HuH-7 (cell line): ENCODE measurements around the gene SLC35G3.
"Not testable (repeated sequence)": the region's sequence is repeated elsewhere in the genome, so short reads cannot be mapped to it uniquely, and the experiment has no call there.

ENCODE experiments used
- DNase-seq: peaks from one replicate; pipeline ENCODE4 v3.0.0; 2011; ENCODE audit warnings: low spot score

Gene SLC35G3

DNA sequence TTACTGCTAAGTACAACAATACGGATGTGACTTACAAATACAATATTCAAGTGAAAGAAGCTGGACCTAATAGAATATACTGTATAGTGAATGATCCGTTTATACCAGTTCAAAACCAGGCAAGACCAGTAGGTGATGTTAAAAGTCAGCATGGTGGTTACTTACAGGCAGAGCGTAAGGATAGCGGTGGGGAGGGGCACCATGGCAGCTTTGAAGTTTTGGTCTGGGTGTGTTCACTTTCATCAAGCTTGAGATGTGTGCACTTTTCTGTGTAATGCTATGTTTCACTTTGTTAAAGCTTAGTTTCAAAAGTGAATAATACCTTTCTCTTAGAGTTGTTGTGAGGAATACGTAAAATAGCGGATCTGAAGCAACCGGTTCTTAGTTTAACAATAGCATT, 16.5 kb upstream of the SLC35G3 start:
- DNase-seq = no peak

DNA sequence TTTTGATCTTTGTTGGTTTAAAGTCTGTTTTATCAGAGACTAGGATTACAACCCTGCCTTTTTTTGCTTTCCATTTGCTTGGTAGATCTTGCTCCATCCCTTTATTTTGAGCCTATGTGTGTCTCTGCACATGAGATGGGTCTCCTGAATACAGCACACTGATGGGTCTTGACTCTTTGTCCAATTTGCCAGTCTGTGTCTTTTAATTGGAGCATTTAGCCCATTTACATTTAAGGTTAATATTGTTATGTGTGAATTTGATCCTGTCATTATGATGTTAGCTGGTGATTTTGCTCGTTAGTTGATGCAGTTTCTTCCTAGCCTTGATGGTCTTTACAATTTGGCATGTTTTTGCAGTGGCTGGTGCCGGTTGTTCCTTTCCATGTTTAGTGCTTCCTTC, 8.4 kb upstream of the SLC35G3 start:
- not testable (repeated sequence) for DNase-seq

DNA sequence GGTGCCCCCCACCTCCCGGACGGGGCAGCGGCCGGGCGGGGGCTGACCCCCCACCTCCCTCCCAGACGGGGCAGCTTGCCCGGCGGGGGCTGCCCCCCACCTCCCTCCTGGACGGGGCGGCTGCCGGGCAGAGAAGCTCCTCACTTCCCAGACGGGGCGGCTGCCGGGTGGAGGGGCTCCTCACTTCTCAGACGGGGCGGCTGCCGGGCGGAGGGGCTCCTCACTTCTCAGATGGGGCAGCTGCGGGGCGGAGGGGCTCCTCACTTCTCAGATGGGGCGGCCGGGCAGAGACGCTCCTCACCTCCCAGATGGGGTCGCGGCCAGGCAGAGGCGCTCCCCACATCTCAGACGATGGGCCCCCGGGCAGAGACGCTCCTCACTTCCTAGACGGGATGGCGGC, 869 bp upstream of the SLC35G3 start:
- DNase-seq = not testable (repeated sequence)

DNA sequence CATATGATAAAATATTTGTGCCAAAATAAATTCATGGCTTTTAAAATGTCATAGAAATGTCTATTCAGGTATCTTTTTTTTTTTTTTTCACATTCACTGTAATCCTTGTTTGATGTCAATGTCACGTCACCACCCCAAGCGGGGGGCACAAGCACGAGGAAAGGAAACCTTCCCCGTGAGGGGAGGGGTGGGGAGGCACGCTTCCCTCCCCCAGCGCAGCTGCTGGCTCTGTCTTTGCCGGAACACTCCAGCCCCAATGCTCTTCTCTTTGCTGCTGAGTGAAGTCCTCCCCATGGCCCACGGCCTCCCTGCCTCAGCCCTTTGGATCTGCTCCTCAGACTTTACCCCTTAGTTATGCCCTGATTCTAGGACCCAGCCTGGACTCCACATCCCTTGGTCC, 1.5 kb downstream of the SLC35G3 start:
- no peak for DNase-seq

DNA sequence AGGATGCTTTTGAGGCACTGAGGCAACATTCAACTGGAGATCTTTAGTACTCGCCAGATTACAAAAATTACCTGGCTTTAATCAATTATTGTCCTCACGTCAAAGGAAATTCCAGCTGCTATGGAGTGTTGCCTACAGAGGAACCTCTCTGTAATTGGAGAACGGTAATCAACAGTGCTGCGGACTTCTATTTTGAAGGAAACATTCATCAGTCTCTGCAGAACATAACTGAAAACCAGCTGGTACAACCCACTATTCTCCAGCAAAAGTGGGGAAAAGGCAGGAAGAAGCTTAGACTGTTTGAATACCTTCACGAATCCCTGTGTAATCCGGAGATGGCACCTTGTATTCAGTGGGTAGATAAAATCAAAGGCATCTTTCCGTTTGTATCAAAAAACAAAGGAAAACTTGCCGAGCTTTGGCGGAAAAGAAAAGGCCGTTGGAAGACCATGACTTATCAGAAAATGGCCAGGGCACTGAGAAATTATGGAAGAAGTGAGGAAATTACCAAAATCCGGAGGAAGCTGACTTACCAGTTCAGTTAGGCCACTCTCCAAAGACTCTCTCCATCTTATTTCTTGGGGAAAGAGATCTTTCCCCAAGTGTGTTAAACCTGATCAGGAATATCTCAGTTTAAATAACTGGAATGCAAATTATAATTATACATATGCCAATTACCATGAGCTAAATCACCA, 3.0 kb downstream of the SLC35G3 start:
- DNase-seq = no peak

DNA sequence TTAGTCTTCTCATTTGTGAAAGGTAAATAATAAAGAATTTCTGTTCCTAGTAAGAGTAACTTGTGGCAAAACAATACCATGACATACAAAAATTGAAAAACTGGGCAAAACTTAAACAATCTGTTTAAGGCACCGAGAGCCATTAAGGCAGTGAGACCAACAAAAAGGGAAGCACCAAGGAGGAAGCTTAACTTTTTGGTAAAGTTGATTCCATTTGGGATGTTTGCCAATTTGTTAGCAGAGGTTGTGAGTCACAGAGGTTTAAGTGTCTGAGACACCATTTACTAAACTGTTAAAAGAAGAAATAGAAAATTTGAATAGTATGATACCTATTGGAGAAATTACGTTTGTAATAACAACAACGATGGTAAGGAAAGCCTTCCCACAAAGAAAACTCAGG, 4.9 kb downstream of the SLC35G3 start:
- DNase-seq = no peak

DNA sequence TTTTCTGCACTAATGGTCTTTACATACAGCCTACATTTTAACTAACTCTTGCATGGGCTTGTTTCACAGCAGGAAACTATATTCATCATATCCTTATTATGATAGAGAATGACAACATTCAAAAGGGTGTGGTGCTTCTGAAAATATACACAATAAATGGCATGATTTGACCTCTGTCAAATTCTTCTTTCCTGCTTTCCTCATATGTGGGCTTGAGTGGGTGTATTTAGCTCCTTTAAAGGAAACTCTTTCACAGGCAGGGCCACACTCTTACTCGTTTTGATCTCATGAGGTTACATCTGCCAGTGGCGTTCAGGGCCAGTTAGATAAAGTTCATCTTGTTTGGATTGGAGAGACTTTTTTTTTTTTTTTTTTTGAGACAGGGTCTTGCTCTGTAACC, 6.1 kb downstream of the SLC35G3 start:
- no peak for DNase-seq

DNA sequence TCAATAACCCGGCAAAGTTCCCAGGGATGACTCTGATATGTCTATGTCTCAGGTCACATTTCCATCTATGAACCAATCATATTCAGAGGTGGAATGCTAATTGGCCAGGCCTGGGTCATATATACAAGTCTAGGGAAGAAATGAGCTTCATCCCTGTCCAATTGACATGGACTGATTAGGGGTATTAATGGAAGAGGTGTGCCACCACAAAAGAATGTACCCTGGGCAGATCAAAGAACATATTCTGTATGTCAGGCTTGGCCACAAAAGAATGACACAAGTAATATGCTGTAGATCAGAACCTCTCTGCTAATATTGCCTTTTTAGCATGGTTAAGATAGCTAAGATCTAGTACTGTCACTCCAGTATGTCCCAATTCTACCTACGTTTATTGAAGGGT, 6.7 kb downstream of the SLC35G3 start:
- no peak for DNase-seq

DNA sequence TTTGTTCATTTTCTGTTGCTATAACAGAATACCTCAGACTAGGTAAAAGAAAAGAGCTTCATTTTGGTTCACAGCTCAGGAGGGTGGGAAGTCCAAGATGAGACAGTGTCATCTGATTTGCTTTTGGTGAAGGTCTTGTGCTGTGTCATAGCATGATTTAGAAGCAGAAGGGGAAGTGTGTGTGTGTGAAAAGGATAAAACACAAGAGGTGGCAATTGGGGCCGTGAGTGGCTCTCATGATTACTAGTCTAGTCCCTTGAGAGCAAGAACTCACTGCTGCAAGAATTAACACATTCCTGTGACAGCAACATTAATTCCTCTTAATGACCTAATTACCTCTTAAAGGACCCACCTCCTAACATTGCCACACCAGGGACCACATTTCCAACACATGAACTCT, 8.3 kb downstream of the SLC35G3 start:
- no peak for DNase-seq

DNA sequence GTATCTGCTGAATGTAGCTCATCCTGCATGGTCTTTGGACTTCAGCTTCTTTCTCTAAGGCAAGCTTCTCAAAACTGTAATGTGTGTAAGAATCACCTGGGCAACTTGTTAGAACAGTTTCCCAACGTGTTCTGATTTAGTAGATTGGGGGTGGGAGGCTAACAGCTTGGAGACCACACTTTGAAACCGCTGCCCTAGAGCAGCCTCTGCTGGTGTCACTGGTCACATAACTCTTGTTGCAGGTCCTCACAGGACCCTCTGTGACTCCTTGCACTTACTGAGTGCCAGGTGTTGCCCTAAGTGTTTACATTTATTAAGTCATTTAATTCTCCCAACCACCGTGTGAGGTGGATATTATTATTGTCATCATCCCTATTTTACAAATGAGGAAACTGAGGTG, 9.9 kb downstream of the SLC35G3 start:
- DNase-seq = no peak

DNA sequence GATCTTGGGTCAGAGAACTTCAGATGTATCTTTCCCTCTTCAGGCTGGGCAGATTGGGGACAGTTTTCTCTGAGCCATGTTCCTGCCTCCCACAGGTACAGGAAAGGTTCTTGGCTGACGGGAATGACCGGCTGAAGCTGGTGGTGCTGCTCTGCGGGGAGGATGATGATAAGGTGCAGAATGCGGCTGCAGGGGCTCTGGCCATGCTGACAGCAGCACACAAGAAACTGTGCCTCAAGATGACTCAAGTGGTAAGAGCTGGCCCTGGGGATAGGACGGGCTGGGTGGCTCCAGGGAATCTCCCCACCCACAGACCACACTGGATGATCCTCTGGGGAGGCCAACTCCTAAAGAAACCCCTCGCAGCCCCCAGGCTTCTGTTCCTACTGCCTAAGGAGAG, 10.9 kb downstream of the SLC35G3 start:
- no peak for DNase-seq

DNA sequence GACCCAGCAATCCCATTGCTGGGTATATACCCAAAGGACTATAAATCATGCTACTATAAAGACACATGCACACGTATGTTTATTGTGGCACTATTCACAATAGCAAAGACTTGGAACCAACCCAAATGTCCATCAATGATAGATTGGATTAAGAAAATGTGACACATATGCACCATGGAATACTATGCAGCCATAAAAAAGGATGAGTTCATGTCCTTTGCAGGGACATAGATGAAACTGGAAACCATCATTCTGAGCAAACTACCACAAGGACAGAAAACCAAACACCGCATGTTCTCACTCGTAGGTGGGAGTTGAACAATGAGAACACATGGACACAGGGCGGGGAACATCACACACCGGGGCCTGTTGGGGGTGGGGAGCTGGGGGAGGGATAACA, 14.8 kb downstream of the SLC35G3 start:
- not testable (repeated sequence) for DNase-seq

DNA sequence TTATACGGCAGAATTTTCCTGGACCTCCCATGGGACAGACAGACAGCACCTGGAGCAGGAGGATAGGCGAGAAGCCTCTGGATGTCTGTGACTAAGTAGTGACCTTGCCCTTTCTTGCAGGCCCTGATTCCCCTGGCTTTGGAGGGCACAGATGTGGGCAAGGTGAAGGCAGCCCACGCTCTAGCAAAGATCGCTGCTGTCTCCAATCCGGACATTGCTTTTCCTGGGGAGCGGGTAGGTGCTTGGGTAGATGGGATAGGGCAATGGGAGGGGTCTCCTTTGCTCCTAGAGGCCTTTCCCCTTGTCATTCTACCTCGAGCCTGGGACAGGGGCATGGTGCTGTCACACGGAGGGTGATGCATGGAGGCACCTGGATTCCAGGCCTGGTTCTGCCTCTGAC, 17.3 kb downstream of the SLC35G3 start:
- no peak for DNase-seq

DNA sequence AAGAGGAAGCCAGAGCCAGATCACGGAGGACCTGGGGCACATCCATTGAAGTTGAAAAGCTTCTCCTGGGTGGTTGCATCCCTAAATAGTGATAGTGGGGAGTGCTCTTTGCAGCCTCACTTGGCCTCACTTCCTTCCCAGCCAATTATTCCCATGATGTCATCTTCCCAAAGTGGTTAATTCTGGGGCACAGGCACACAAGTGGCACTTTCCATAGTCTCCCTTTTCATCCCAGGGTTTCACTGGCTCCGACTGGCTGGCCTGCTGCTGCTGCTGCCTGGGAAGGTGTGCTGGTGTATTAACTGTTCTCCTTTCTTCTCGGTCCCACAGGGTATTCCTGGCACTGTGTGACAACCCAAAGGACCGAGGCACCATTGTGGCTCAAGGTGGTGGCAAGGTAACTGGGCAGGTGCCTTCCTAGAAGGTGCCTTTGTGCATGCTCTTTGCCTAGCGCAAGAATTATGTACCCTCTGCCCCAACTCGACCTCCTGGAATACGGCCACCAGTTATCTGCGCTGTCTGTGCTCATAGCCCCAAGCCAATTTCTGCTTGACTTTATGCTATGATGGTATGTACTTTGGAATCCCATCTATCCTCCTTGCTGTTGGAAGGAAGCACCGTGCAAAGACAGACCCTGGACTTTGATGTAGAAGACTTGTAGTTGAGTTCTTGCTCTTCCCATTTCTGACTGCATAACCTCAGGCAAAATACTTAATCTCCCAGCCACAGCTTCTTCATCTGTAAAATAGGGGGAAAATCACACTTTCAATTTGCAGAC, 18.4 kb downstream of the SLC35G3 start:
- no peak for DNase-seq

DNA sequence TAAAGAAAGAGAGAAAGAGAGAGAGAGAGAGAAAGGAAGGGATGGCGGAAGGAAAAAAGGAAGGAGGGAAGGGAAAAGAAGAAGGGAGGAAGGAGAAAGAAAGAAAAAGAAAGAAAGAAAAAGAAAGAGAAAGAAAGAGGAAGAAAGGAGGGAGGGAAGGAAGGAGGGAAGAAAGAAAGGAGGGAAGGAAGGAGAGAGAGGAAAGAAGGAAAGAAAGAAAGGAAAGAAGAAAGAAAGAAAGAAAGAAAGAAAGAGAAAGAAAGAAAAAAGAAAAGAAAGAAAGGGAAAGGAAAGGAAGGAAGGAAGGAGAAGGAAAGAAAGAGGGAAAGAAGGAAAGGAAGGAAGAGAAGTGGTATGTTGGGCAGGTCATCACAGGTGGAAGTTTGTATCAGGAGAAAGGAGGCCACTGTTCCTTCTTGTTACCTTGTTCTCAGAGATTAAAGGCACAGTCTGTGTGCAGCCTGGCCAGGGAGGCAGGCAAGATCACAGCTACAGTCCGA, 19.3 kb downstream of the SLC35G3 start:
- no peak for DNase-seq

DNA sequence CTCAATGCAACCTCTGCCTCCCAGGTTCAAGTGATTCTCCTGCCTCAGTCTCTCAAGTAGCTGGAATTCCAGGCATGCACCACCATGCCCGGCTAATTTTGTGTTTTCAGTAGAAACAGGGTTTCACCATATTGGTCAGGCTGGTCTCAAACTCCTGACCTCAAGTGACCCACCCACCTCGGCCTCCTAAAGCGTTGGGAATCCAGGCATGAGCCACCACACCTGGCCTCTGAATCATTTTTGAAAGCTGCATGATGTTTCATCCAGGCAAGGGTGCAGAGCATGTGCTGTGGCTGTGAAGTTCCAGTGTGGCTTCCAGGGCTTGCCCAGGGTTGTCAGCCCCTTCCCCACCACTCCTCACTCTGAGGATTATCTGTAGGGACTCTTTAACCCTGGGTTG, 21.9 kb downstream of the SLC35G3 start:
- not testable (repeated sequence) for DNase-seq

DNA sequence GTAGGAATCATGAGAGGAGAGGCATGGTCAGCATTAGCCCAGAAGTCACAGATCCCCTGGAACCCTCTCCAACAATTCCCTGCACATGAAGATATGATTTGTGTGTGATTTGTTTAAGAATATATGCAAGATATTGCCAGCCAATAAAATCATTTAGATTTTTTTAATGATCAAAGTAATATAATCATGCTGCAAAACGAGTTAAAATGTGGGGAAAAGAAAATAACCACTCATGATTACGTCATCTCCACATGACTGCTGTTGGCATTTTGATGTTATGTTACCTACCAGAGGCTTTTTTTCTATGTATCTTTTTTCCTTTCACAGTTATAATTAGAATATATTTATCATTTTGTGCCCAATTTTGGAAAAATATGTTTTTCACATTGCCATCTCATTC, 22.4 kb downstream of the SLC35G3 start:
- no peak for DNase-seq

DNA sequence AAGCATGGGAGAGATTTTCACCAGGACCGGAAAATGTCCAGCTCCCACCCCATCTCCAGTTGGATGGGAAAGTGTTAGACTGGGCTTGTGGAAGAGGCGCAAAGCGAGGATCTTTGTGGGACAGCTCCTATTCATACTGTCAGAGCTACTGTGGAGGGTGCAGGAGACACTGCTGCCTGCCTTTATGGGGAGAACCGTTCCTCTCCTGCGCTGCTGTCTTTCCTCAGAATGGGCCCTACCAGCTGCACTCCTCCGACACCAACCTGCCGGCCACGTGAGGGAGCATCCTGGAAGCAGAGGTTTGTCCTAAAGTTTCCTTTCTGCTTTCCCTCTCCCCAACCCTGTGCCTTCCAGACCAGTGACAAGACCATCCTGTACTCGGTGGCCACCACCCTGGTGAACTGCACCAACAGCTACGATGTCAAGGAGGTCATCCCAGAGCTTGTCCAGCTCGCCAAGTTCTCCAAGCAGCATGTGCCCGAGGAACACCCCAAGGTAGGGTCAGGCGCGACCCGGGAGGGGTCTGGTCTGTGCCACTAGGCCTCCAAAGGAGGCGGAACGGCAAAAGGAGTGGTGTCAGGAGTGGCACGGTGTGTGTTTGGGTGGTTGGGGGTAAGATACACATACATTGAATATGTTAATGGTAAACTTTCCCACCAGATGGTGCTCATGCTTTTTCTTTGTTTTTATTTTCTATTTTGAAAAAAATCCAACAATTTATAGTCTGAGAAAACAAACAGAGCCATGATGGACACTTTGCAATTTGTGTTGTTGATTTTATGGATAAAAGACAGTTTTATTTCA, 23.0 kb downstream of the SLC35G3 start:
- DNase-seq = no peak

DNA sequence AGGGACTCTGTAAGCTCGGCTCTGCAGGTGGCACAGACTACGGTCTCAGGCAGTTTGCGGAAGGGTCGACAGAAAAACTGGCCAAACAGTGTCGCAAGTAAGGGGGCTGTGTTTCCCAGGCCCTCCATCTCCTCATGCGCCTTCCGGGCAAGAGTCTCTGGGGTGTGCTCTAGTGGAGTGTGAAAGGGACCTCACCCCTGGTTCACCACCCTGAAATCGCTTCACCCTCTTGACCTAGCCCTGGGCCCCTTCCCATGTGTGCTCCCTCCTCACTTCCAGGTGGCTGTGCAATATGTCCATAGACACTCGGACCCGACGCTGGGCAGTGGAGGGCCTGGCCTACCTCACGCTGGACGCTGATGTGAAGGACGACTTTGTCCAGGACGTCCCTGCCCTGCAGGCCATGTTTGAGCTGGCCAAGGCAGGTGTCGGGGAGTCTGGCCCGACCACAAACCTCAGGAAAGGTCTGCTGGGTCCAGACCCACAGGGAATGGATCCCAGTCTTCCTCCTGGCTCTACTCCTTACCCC, 24.3 kb downstream of the SLC35G3 start:
- no peak for DNase-seq

DNA sequence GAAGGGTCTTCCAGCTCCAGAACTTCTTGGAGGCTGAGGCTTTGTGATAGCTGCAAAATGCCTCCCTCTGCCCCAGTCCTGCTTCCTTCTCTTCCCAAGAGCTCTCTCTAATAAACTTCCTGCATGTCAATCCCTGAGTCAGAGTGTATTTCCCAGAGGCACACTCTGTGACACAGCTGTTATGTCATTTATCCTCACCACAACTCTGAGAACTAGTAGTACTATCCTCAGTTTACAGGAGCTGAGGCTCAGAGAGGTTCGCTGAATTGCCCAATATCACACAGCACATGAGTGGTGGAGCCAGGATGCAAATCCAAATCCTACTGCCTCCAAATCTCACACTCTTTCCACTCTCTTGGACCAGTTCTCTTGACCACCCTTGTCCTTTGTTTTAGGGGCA, 26.5 kb downstream of the SLC35G3 start:
- DNase-seq = no peak

DNA sequence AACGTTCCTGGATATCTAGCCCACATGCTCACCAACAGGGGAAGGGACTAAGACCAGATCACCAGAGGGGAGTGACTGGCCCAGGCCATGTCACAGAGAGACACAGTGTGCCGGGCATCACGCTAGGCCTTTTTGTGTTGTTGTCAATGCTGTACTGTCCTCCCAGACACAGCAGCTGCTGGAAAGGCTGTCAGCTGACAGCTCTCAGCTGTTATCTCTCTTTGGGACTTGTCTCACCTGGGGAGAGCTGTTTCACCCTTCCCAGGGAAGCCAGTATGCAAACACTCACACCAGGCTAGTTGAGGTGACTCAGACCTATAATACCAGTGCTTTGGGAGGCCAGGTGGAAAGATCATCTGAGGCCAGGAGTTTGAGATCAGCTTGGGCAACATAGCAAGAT, 27.1 kb downstream of the SLC35G3 start:
- no peak for DNase-seq

DNA sequence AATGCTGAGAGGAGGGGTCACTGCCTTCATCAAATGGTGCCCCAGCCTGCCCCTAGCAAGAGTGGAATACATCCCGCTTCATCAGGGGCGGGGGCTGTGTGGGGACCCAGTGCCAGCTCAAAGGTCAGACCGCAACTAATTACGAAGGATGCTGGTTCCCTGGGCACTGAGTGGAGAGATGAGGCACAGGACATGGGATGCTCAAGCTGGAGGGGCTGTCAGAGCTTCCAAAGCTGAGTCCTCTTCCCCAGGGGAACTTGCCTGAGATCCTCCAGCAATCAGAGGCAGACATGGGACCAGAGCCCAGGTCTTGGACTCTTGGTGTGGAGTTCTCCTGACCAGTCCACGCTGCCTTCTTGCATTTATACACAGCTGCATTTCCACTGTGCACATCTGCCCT, 27.7 kb downstream of the SLC35G3 start:
- DNase-seq = no peak

DNA sequence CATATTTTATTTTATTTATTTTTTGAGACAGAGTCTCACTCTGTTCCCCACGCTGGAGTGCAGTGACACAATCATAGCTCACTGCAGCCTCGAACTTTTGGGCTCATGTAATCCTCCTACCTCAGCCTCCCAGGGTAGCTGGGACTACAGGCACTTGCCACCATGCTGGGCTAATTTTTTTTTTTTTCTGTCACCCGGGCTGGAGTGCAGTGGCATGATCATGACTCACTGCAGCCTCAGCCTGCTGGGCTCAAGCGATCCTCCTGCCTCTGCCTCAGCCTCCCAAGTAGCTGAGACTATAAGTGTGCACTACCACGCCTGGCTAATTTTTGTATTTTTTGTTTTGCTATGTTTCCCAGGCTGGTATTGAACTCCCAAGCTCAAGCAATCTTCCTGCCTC, 29.5 kb downstream of the SLC35G3 start:
- no peak for DNase-seq
